H1 (cell line): ENCODE results near the gene AUH. TPM values are rescaled to one million over a fixed set of nuclear protein-coding genes. Genes with fewer than 3 reads are reported as not detected.

Experiments used
- CTCF ChIA-PET: fragments of 300-600 bp; sonication (Branson Sonifier 250); formaldehyde crosslinking; loops from one replicate; lab custom pipeline; 2021; ENCODE audit not compliant: partially characterized antibody; lab: Charles Lee
- POLR2A ChIA-PET: fragments of 300-600 bp; sonication (Branson Sonifier 250); formaldehyde crosslinking; loops from one replicate; lab custom pipeline; 2021; ENCODE audit warnings: inconsistent platforms; ENCODE audit not compliant: partially characterized antibody; lab: Charles Lee
- DNase-seq, 2 experiments: peaks; one replicate each; pipeline versions ENCODE4 v3.0.0 to v3.0.0-alpha.2; 2010 to 2022; ENCODE audit warnings: low spot score in 2 of 2, low read depth in 1 of 2, mixed read lengths in 1 of 2
- FAIRE-seq: peaks from 2 replicates; lab custom pipeline; 2011; peaks lifted over from hg19 to GRCh38; lab: Jason Lieb, UNC
- H2AFZ ChIP-seq: 2 replicates; pipeline ENCODE4 v1.8.1; 2012; ENCODE audit warnings: low read length, inconsistent platforms
- H2AK5ac ChIP-seq: 2 replicates; pipeline ENCODE4 v1.6.1; 2013; ENCODE audit warnings: low read depth, low read length
- H2BK120ac ChIP-seq: replicated peaks from 2 replicates; pipeline ENCODE3; 2013; ENCODE audit warnings: low read depth, low read length, inconsistent platforms
- H2BK12ac ChIP-seq: 2 replicates; pipeline ENCODE4 v1.6.1; 2013; ENCODE audit warnings: low read depth, low read length
- H2BK15ac ChIP-seq: 2 replicates; pipeline ENCODE4 v1.6.1; 2013; ENCODE audit warnings: low read length
- H2BK20ac ChIP-seq: 2 replicates; pipeline ENCODE4 v1.6.1; 2013; ENCODE audit warnings: low read length
- H2BK5ac ChIP-seq: 2 replicates; pipeline ENCODE4 v1.6.1; 2013; ENCODE audit warnings: low read depth, low read length
- H3K14ac ChIP-seq: 2 replicates; pipeline ENCODE4 v1.6.1; 2013; ENCODE audit warnings: inconsistent platforms; ENCODE audit not compliant: insufficient read length
- H3K18ac ChIP-seq: 2 replicates; pipeline ENCODE4 v1.6.1; 2013; ENCODE audit warnings: low read length; ENCODE audit errors: extremely low read depth
- H3K23ac ChIP-seq: 2 replicates; pipeline ENCODE4 v1.6.1; 2013; ENCODE audit warnings: inconsistent platforms; ENCODE audit not compliant: insufficient read length
- H3K23me2 ChIP-seq: 2 replicates; pipeline ENCODE4 v1.6.1; 2013; ENCODE audit warnings: low read depth, low read length
- H3K27ac ChIP-seq: 2 replicates; pipeline ENCODE4 v1.6.1; 2011; ENCODE audit warnings: low read depth, low read length, inconsistent platforms
- H3K27me3 ChIP-seq, 4 experiments: replicated peaks in 1 of 4; 1 replicate in 1 of 4; 2 replicates in 3 of 4; pipeline versions ENCODE4 v1.6.1 to v1.8.1; 2011 to 2013; ENCODE audit warnings: low read length in 3 of 4, mild to moderate bottlenecking in 3 of 4, inconsistent platforms in 2 of 4, mixed read lengths in 2 of 4, moderate library complexity in 1 of 4; ENCODE audit not compliant: control insufficient read depth in 3 of 4, insufficient read depth in 3 of 4; ENCODE audit errors: extremely low read depth in 1 of 4
- H3K36me3 ChIP-seq, 4 experiments: 2 replicates each; pipeline versions ENCODE4 v1.6.1 to v1.8.1; 2011 to 2013; ENCODE audit warnings: mild to moderate bottlenecking in 4 of 4, low read length in 3 of 4, moderate library complexity in 2 of 4, control low read depth in 1 of 4, inconsistent platforms in 1 of 4; ENCODE audit not compliant: insufficient read depth in 4 of 4, control insufficient read depth in 2 of 4
- H3K4ac ChIP-seq: replicated peaks from 2 replicates; pipeline ENCODE3; 2013; ENCODE audit warnings: low read length, low read depth, mixed read lengths, inconsistent platforms; ENCODE audit not compliant: insufficient read length
- H3K4me1 ChIP-seq, 4 experiments: replicated peaks in 1 of 4; 1 replicate in 1 of 4; 2 replicates in 3 of 4; pipeline versions ENCODE4 v1.6.1 to v1.8.1; 2011 to 2013; ENCODE audit warnings: low read length in 3 of 4, inconsistent platforms in 2 of 4, mixed read lengths in 1 of 4; ENCODE audit not compliant: insufficient read depth in 4 of 4, control insufficient read depth in 3 of 4
- H3K4me2 ChIP-seq, 2 experiments: 2 replicates each; pipeline versions ENCODE4 v1.6.1 to v1.8.1; 2011 to 2013; ENCODE audit warnings: low read depth in 2 of 2, low read length in 2 of 2, control low read depth in 1 of 2, inconsistent platforms in 1 of 2, mild to moderate bottlenecking in 1 of 2; ENCODE audit not compliant: insufficient read depth in 1 of 2
- H3K4me3 ChIP-seq, 4 experiments: fragments of 200-600, 300-600 bp in 1 of 4; sonication (generic), shearing (Covaris generic), sonication (Bioruptor Twin) in 1 of 4; 2 replicates each; pipeline versions ENCODE4 v1.5.1 to v1.8.1; 2011 to 2016; ENCODE audit warnings: low read length in 4 of 4, low read depth in 3 of 4, control low read depth in 2 of 4, inconsistent platforms in 2 of 4, mild to moderate bottlenecking in 2 of 4, mixed read lengths in 1 of 4, moderate library complexity in 1 of 4; ENCODE audit not compliant: insufficient read depth in 2 of 4; ENCODE audit errors: extremely low read depth in 1 of 4
- H3K56ac ChIP-seq: replicated peaks from 2 replicates; pipeline ENCODE3; 2013; ENCODE audit warnings: low read depth, mild to moderate bottlenecking, mixed read lengths, low read length, inconsistent platforms; ENCODE audit not compliant: insufficient read length
- H3K79me1 ChIP-seq: 2 replicates; pipeline ENCODE4 v1.6.1; 2013; ENCODE audit warnings: low read depth, low read length, control low read depth
- H3K79me2 ChIP-seq, 2 experiments: 2 replicates each; pipeline versions ENCODE4 v1.6.1 to v1.8.1; 2012 to 2013; ENCODE audit warnings: low read length in 2 of 2, mild to moderate bottlenecking in 2 of 2, inconsistent platforms in 1 of 2; ENCODE audit not compliant: insufficient read depth in 2 of 2, control insufficient read depth in 1 of 2
- H3K9ac ChIP-seq, 4 experiments: replicated peaks in 1 of 4; 1 replicate in 1 of 4; 2 replicates in 3 of 4; pipeline versions ENCODE4 v1.6.1 to v1.8.1; 2011 to 2013; ENCODE audit warnings: low read depth in 3 of 4, low read length in 3 of 4, control low read depth in 2 of 4, mild to moderate bottlenecking in 2 of 4, moderate library complexity in 2 of 4, inconsistent platforms in 1 of 4; ENCODE audit errors: extremely low read depth in 1 of 4
- H3K9me3 ChIP-seq, 2 experiments: 2 replicates each; pipeline versions ENCODE4 v1.6.1 to v1.8.1; 2012 to 2013; ENCODE audit warnings: mild to moderate bottlenecking in 2 of 2, moderate library complexity in 2 of 2, control low read depth in 1 of 2, inconsistent platforms in 1 of 2, low read depth in 1 of 2, low read length in 1 of 2, mixed read lengths in 1 of 2; ENCODE audit not compliant: insufficient read depth in 2 of 2
- H4K20me1 ChIP-seq, 2 experiments: replicated peaks in 1 of 2; 2 replicates each; pipeline versions ENCODE3 to v1.8.1; 2011 to 2013; ENCODE audit warnings: inconsistent platforms in 2 of 2, low read length in 2 of 2, mild to moderate bottlenecking in 1 of 2; ENCODE audit not compliant: insufficient read depth in 2 of 2, control insufficient read depth in 1 of 2
- H4K5ac ChIP-seq: 2 replicates; pipeline ENCODE4 v1.6.1; 2013; ENCODE audit warnings: low read length, low read depth, mixed read lengths, inconsistent platforms; ENCODE audit not compliant: insufficient read length
- H4K8ac ChIP-seq: 2 replicates; pipeline ENCODE4 v1.8.0; 2013; ENCODE audit warnings: mild to moderate bottlenecking, moderate library complexity, low read length, inconsistent platforms; ENCODE audit not compliant: insufficient read depth; ENCODE audit errors: extremely low read depth
- H4K91ac ChIP-seq: replicated peaks from 2 replicates; pipeline ENCODE3; 2013; ENCODE audit warnings: low read length, mixed read lengths, inconsistent platforms; ENCODE audit not compliant: insufficient read length
- BRCA1 ChIP-seq: IDR thresholded peaks from 2 replicates; pipeline ENCODE4 v1.6.1; 2012; ENCODE audit warnings: low read depth, low read length, improper control_type of control experiment
- EP300 ChIP-seq, 2 experiments: IDR thresholded peaks; 1 replicate in 1 of 2; 2 replicates in 1 of 2; pipeline ENCODE4 v1.6.1; 2011 to 2012; ENCODE audit warnings: low read depth in 2 of 2, low read length in 2 of 2, mild to moderate bottlenecking in 2 of 2, borderline replicate concordance in 1 of 2, inconsistent platforms in 1 of 2, moderate library complexity in 1 of 2
- GABPA ChIP-seq: IDR thresholded peaks from 2 replicates; pipeline ENCODE4 v1.6.1; 2011; ENCODE audit warnings: mild to moderate bottlenecking, low read length, moderate library complexity, borderline replicate concordance; ENCODE audit not compliant: insufficient read depth
- GTF2F1 ChIP-seq: IDR thresholded peaks from 2 replicates; pipeline ENCODE4 v1.6.1; 2012; ENCODE audit warnings: low read depth, low read length, improper control_type of control experiment, borderline replicate concordance
- SP1 ChIP-seq: IDR thresholded peaks from 2 replicates; pipeline ENCODE4 v1.6.1; 2011; ENCODE audit warnings: low read depth, low read length
- polyA plus RNA-seq, 7 experiments: library from polyadenylated mRNA; depleted of rRNA in 3 of 7; stranded (reverse) in 5 of 7; unstranded in 2 of 7; fragments of >200 nt in 5 of 7; fragments of 200-250 nt in 2 of 7; gene quantifications; 1 replicate in 5 of 7; 2 replicates in 1 of 7; 4 replicates in 1 of 7; pipeline versions ENCODE4 v1.2.1 to v1.2.3, GENCODE V29; 2011 to 2013; ENCODE audit warnings: missing spikeins in 2 of 7, mixed read lengths in 2 of 7
- total RNA-seq: library from RNA; stranded (reverse); fragmentation: NEBNext Ultra II Directional; extraction: Animal tissue kit (Norgen Biotek cat#: 25700); gene quantifications from 2 replicates; pipeline ENCODE4 v1.2.1, GENCODE V29; 2021
- TF ChIP-seq, protein P1 (sequence below): IDR thresholded peaks from 2 replicates; pipeline ENCODE4 v1.6.1; 2012; ENCODE audit warnings: inconsistent platforms
- TF ChIP-seq, protein P2 (sequence below): IDR thresholded peaks from 2 replicates; pipeline ENCODE4 v1.6.1; 2011; ENCODE audit warnings: low read depth, mild to moderate bottlenecking, low read length; ENCODE audit not compliant: insufficient read depth

Gene AUH
- total and polyA plus RNA-seq, 2 of the 8 experiments (the other 6 are each of a cell fraction or from before 2014, with no cell fraction given) = 5.8 to 21.9 TPM

DNA sequence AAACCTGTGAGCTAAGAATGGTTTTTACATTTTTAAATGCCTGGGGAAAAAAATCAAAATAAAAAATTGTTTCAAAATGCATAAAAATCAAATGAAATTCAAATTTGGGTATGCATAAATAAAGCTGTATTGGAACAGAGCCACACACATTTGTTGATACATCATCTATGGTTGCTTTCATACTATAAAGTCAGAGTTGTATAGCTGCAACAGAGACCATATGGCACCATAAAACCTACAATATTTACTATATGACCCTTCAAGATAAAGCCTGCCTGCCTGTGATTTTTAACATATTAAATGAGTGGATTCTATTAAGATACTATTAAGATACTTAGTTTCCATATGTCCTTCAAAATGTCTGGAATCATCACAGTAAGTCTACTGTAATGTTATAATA lies 40.0 kb downstream of the AUH start:
- TF ChIP-seq, protein P1, sequence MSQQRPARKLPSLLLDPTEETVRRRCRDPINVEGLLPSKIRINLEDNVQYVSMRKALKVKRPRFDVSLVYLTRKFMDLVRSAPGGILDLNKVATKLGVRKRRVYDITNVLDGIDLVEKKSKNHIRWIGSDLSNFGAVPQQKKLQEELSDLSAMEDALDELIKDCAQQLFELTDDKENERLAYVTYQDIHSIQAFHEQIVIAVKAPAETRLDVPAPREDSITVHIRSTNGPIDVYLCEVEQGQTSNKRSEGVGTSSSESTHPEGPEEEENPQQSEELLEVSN = no peak
- no peak for TF ChIP-seq SP1
- TF ChIP-seq GABPA = no peak
- TF ChIP-seq EP300 (IDR thresholded peaks at IDR 0.05; ENCODE audit: borderline replicate concordance in 1 of 2, low read depth in 2 of 2, low read length in 2 of 2) = no peak
- TF ChIP-seq BRCA1 = no peak
- TF ChIP-seq, protein P2, sequence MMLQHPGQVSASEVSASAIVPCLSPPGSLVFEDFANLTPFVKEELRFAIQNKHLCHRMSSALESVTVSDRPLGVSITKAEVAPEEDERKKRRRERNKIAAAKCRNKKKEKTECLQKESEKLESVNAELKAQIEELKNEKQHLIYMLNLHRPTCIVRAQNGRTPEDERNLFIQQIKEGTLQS = no peak
- no peak for TF ChIP-seq GTF2F1
- no peaks in the 10 kb centered on the region for H3K23me2 ChIP-seq
- ChIA-PET POLR2A (interaction anchor here (0.6 kb wide), 1 partner anchor 42 kb away, joined by 3 read pairs; no protein-coding TSS in a partner anchor), CTCF (interaction anchor here (0.6 kb wide), 1 partner anchor 192 kb away, joined by 3 read pairs; no protein-coding TSS in a partner anchor)
- H3K23ac ChIP-seq = no peak overlapping the region
- no peak overlapping the region for H4K91ac ChIP-seq
- H3K36me3 ChIP-seq = peaks cover 0 to 6% (median 0%) of the 10 kb centered on the region in 4 experiments; a peak in 2 of 8 replicates
- H3K79me1 ChIP-seq = no peaks in the 10 kb centered on the region
- H4K8ac ChIP-seq = no peak overlapping the region
- H2AK5ac ChIP-seq = no peak overlapping the region
- no peak overlapping the region for H3K4ac ChIP-seq
- no peak overlapping the region for H3K4me2 ChIP-seq
- no peaks in the 10 kb centered on the region for H3K4me1 ChIP-seq
- no peak for DNase-seq
- H2BK5ac ChIP-seq = no peak overlapping the region
- H4K20me1 ChIP-seq = no peaks in the 10 kb centered on the region
- H3K18ac ChIP-seq = no peak overlapping the region
- no peak overlapping the region for H2BK120ac ChIP-seq
- H3K14ac ChIP-seq = no peak overlapping the region
- H2BK12ac ChIP-seq = no peak overlapping the region
- no peak overlapping the region for H3K4me3 ChIP-seq
- H2AFZ ChIP-seq = no peak overlapping the region
- FAIRE-seq = no peak
- H2BK20ac ChIP-seq = no peak overlapping the region
- H3K9ac ChIP-seq = no peak overlapping the region
- no peak overlapping the region for H2BK15ac ChIP-seq
- no peak overlapping the region for H4K5ac ChIP-seq
- H3K56ac ChIP-seq = no peak overlapping the region
- H3K9me3 ChIP-seq = no peaks in the 10 kb centered on the region
- no peaks in the 10 kb centered on the region for H3K27me3 ChIP-seq
- no peak overlapping the region for H3K27ac ChIP-seq
- no peaks in the 10 kb centered on the region for H3K79me2 ChIP-seq
